ENCODE data around the gene SHISAL1. TPM values are rescaled to one million over a fixed set of nuclear protein-coding genes. Genes with fewer than 3 reads are reported as not detected.

SHISAL1 gene
- total and polyA plus RNA-seq, 2 donors (not counting 1 experiment from before 2014, with no cell fraction given): not detected

GRCh38 chr22:44279069-44279360 is 33.7 kb downstream of the SHISAL1 start:
- peaks cover 4% of the 10 kb centered on the region for H3K4me1 Mint-ChIP-seq

GRCh38 chr22:44278243-44279068 is 34.3 kb downstream of the SHISAL1 start:
- no peak overlapping the region for H3K9ac ChIP-seq (ENCODE audit: low read length)
- H3K27me3 ChIP-seq (replicated peaks in 1 of 4; ENCODE audit: control extremely low read depth in 1 of 4, control insufficient read depth in 3 of 4, insufficient read depth in 4 of 4, low read length in 3 of 4): peaks cover 0 to 18% (median 2%) of the 10 kb centered on the region in 4 experiments
- WGBS (ENCODE audit: insufficient coverage): 32% methylated on average over 11 of the region's 17 CpGs
- no peak overlapping the region for H2AFZ ChIP-seq (ENCODE audit: insufficient read depth, low read depth, low read length, poor library complexity, severe bottlenecking)
- H3K4me3 ChIP-seq (ENCODE audit: control extremely low read depth in 1 of 5, extremely low read depth in 1 of 5, insufficient read depth in 1 of 5, low read depth in 2 of 5, low read length in 4 of 5): no peak overlapping the region
- Mint-ChIP-seq H3K4me1 (peaks cover 7% of the 10 kb centered on the region), H3K9me3 (ENCODE audit: insufficient read depth) (no peaks in the 10 kb centered on the region), H3K27me3 (peaks cover 46% of the 10 kb centered on the region), H3K4me3 (no peak overlapping the region), H3K27ac (no peak overlapping the region)
- intact Hi-C loops (cut with micrococcal nuclease): no loop called here
- H4K20me1 ChIP-seq (ENCODE audit: control insufficient read depth, insufficient read depth, low read length, poor library complexity, severe bottlenecking): no peaks in the 10 kb centered on the region
- H3K27ac ChIP-seq (ENCODE audit: low read length in 2 of 2): no peak overlapping the region
- no peak for TF ChIP-seq EZH2 (IDR thresholded peaks at IDR 0.05; ENCODE audit: borderline replicate concordance, insufficient read depth, low read depth, low read length, poor library complexity, severe bottlenecking)
- TF ChIP-seq, protein P1, sequence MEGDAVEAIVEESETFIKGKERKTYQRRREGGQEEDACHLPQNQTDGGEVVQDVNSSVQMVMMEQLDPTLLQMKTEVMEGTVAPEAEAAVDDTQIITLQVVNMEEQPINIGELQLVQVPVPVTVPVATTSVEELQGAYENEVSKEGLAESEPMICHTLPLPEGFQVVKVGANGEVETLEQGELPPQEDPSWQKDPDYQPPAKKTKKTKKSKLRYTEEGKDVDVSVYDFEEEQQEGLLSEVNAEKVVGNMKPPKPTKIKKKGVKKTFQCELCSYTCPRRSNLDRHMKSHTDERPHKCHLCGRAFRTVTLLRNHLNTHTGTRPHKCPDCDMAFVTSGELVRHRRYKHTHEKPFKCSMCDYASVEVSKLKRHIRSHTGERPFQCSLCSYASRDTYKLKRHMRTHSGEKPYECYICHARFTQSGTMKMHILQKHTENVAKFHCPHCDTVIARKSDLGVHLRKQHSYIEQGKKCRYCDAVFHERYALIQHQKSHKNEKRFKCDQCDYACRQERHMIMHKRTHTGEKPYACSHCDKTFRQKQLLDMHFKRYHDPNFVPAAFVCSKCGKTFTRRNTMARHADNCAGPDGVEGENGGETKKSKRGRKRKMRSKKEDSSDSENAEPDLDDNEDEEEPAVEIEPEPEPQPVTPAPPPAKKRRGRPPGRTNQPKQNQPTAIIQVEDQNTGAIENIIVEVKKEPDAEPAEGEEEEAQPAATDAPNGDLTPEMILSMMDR (IDR thresholded peaks at IDR 0.05): no peak
- no peaks in the 10 kb centered on the region for H3K9me3 ChIP-seq (ENCODE audit: control extremely low read depth in 1 of 3, control insufficient read depth in 2 of 3, insufficient read depth in 1 of 3, low read length in 2 of 3)
- CTCF ChIA-PET: no interaction called here
- DNase-seq (no peak), ATAC-seq (ENCODE audit: low read depth) (no peak)
- POLR2A ChIA-PET: no interaction called here
- no peaks in the 10 kb centered on the region for H3K79me2 ChIP-seq (ENCODE audit: control insufficient read depth, insufficient read depth, low read length)
- H3K36me3 ChIP-seq (replicated peaks in 1 of 2; ENCODE audit: control extremely low read depth in 1 of 2, control insufficient read depth in 1 of 2, extremely low read depth in 1 of 2, insufficient read depth in 2 of 2, low read length in 1 of 2): no peaks in the 10 kb centered on the region
- no peak overlapping the region for H3K4me2 ChIP-seq (replicated peaks; ENCODE audit: low read depth, low read length, poor library complexity, severe bottlenecking)
- H3K4me1 ChIP-seq (ENCODE audit: control insufficient read depth in 2 of 2, insufficient read depth in 2 of 2, low read length in 2 of 2): no peaks in the 10 kb centered on the region

More at GRCh38 chr22:44279069-44279360, 33.7 kb downstream of the SHISAL1 start:
- H2AFZ ChIP-seq (ENCODE audit: insufficient read depth, low read depth, low read length, poor library complexity, severe bottlenecking): no peak overlapping the region
- CTCF ChIA-PET: no interaction called here
- DNase-seq (no peak), ATAC-seq (ENCODE audit: low read depth) (no peak)
- H3K27ac ChIP-seq (ENCODE audit: low read length in 2 of 2): no peak overlapping the region
- POLR2A ChIA-PET: no interaction called here
- no peaks in the 10 kb centered on the region for H4K20me1 ChIP-seq (ENCODE audit: control insufficient read depth, insufficient read depth, low read length, poor library complexity, severe bottlenecking)
- no peaks in the 10 kb centered on the region for H3K4me1 ChIP-seq (ENCODE audit: control insufficient read depth in 2 of 2, insufficient read depth in 2 of 2, low read length in 2 of 2)
- H3K4me3 ChIP-seq (ENCODE audit: control extremely low read depth in 1 of 5, extremely low read depth in 1 of 5, insufficient read depth in 1 of 5, low read depth in 2 of 5, low read length in 4 of 5): no peak overlapping the region
- Mint-ChIP-seq H3K27ac (no peak overlapping the region), H3K4me3 (no peak overlapping the region), H3K27me3 (peaks cover 43% of the 10 kb centered on the region), H3K9me3 (ENCODE audit: insufficient read depth) (no peaks in the 10 kb centered on the region)
- 22% methylated on average over 9 of the region's 9 CpGs for WGBS (ENCODE audit: insufficient coverage)
- intact Hi-C loops (cut with micrococcal nuclease): no loop called here
- TF ChIP-seq EZH2 (IDR thresholded peaks at IDR 0.05; ENCODE audit: borderline replicate concordance, insufficient read depth, low read depth, low read length, poor library complexity, severe bottlenecking): no peak
- TF ChIP-seq, protein P1 (IDR thresholded peaks at IDR 0.05): no peak
- no peaks in the 10 kb centered on the region for H3K79me2 ChIP-seq (ENCODE audit: control insufficient read depth, insufficient read depth, low read length)
- no peak overlapping the region for H3K9ac ChIP-seq (ENCODE audit: low read length)
- H3K4me2 ChIP-seq (replicated peaks; ENCODE audit: low read depth, low read length, poor library complexity, severe bottlenecking): no peak overlapping the region
- H3K36me3 ChIP-seq (replicated peaks in 1 of 2; ENCODE audit: control extremely low read depth in 1 of 2, control insufficient read depth in 1 of 2, extremely low read depth in 1 of 2, insufficient read depth in 2 of 2, low read length in 1 of 2): no peaks in the 10 kb centered on the region
- H3K27me3 ChIP-seq (replicated peaks in 1 of 4; ENCODE audit: control extremely low read depth in 1 of 4, control insufficient read depth in 3 of 4, insufficient read depth in 4 of 4, low read length in 3 of 4): peaks cover 0 to 18% (median 2%) of the 10 kb centered on the region in 4 experiments
- H3K9me3 ChIP-seq (ENCODE audit: control extremely low read depth in 1 of 3, control insufficient read depth in 2 of 3, insufficient read depth in 1 of 3, low read length in 2 of 3): no peaks in the 10 kb centered on the region
